Measurements from ENCODE around the gene OR8B4. TPM values are rescaled to one million over a fixed set of nuclear protein-coding genes. Genes with fewer than 3 reads are reported as not detected.

Gene OR8B4
- total RNA-seq, 4 donors from 2014 or later, result not detected

DNA sequence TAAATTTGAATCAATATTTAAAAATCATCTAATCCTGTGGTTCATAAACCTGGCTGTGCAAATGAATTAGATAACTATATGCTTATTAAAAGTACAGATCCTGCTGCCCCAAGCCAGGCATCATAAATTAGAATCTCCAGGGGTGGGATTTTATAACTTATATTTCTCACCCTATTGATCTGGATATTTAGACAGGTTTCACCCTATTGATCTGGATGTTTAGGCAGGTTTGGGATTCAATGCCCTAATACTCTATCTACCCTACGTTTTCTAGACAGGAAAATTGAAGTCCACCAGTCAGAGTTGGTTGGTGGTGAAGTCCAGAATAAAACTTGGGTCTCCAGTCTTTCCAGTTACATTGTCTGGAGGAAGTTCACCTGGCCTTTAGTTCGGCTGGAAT, 18.2 kb upstream of the OR8B4 start:
- no peak for DNase-seq

DNA sequence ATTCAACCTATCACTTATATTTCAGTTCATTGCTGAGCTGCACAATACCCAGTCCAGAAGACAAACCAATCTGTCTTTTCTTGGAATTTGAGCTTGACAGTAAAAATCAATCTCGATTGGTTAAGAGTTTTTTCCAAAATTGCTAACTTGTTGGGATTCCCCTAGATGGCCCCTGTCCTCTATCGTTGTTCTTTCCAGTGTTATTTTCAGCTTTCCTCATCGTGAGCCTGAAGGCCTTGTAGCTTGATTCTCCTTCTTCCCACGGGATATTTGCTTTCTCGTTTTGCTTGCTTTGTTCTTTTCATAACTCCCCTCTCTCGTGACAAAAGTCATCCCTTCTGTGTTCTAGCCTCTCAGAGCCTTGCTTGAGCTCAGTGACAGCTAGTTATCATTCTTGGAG, 17.8 kb upstream of the OR8B4 start:
- Histone ChIP-seq H3K4me1 (no peaks in the 10 kb centered on the region), H3K4me3 (no peak overlapping the region), H3K36me3 (no peaks in the 10 kb centered on the region), H3K27me3 (no peaks in the 10 kb centered on the region), H3K9me3 (no peaks in the 10 kb centered on the region), H3K27ac (no peak overlapping the region)
- intact Hi-C loops (cut with DNase I; ENCODE audit: low total_unique reads), result no loop called here
- TF ChIP-seq POLR2A (IDR thresholded peaks at IDR 0.05) (no peak), EP300 (IDR thresholded peaks at IDR 0.05; ENCODE audit: low read depth) (no peak), POLR2AphosphoS5 (IDR thresholded peaks at IDR 0.05) (no peak)
- TF ChIP-seq, protein P1, sequence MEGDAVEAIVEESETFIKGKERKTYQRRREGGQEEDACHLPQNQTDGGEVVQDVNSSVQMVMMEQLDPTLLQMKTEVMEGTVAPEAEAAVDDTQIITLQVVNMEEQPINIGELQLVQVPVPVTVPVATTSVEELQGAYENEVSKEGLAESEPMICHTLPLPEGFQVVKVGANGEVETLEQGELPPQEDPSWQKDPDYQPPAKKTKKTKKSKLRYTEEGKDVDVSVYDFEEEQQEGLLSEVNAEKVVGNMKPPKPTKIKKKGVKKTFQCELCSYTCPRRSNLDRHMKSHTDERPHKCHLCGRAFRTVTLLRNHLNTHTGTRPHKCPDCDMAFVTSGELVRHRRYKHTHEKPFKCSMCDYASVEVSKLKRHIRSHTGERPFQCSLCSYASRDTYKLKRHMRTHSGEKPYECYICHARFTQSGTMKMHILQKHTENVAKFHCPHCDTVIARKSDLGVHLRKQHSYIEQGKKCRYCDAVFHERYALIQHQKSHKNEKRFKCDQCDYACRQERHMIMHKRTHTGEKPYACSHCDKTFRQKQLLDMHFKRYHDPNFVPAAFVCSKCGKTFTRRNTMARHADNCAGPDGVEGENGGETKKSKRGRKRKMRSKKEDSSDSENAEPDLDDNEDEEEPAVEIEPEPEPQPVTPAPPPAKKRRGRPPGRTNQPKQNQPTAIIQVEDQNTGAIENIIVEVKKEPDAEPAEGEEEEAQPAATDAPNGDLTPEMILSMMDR (IDR thresholded peaks at IDR 0.05), result no peak
- DNase-seq, result no peak
- WGBS, 2 donors (ENCODE audit: low coverage in 1 of 2), result 37 to 45% methylated on average over 5 to 6 of the region's 6 CpGs
- in situ Hi-C loops (cut with MboI; ENCODE audit: low pct_ligation_motif_present in 1 of 4, low pct_unique_long_range_greater_than_20kb in 1 of 4, low sequenced_read_pairs in 3 of 4), result no loop called here

More for the DNA sequence above, 18.2 kb upstream of the OR8B4 start:
- H3K4me1 ChIP-seq, result no peaks in the 10 kb centered on the region
- no peaks in the 10 kb centered on the region for H3K9me3 ChIP-seq
- no peaks in the 10 kb centered on the region for H3K36me3 ChIP-seq
- in situ Hi-C loops (cut with MboI; ENCODE audit: low pct_ligation_motif_present in 1 of 4, low pct_unique_long_range_greater_than_20kb in 1 of 4, low sequenced_read_pairs in 3 of 4), result no loop called here
- intact Hi-C loops (cut with DNase I; ENCODE audit: low total_unique reads), result no loop called here
- no peak overlapping the region for H3K4me3 ChIP-seq
- no peak overlapping the region for H3K27ac ChIP-seq
- H3K27me3 ChIP-seq, result no peaks in the 10 kb centered on the region
- WGBS, 2 donors (ENCODE audit: low coverage in 1 of 2), result 54 to 61% methylated on average over 2 of the region's 2 CpGs
- TF ChIP-seq, protein P1 (IDR thresholded peaks at IDR 0.05), result no peak
- TF ChIP-seq EP300 (IDR thresholded peaks at IDR 0.05; ENCODE audit: low read depth) (no peak), POLR2AphosphoS5 (IDR thresholded peaks at IDR 0.05) (no peak), POLR2A (IDR thresholded peaks at IDR 0.05) (no peak)

DNA sequence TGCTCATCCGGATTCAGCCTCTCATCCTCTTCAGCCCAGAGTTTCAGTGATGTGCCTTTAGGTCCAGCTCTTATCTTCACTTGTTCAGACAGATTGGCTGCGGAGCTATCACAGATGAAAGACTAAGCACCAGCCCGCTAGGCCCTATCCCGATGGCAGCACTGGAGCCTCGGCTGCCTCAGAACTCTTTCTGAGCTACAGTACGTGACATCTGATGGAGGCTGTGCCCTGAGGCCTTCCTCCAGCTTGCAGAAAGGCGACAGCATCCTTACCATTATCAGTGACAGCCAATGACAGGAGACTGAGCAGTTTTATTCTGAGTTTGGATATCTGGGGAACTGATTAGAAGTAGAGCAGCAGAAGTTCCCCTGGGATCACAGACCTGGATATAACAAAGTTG, 16.8 kb upstream of the OR8B4 start:
- H3K4me1 ChIP-seq, result no peaks in the 10 kb centered on the region
- TF ChIP-seq, protein P1 (IDR thresholded peaks at IDR 0.05), result no peak
- TF ChIP-seq POLR2A (IDR thresholded peaks at IDR 0.05), result no peak
- TF ChIP-seq EP300 (IDR thresholded peaks at IDR 0.05; ENCODE audit: low read depth), result no peak
- no peak for TF ChIP-seq POLR2AphosphoS5 (IDR thresholded peaks at IDR 0.05)
- DNase-seq, result no peak
- H3K27me3 ChIP-seq, result no peaks in the 10 kb centered on the region
- in situ Hi-C loops (cut with MboI; ENCODE audit: low pct_ligation_motif_present in 1 of 4, low pct_unique_long_range_greater_than_20kb in 1 of 4, low sequenced_read_pairs in 3 of 4), result no loop called here
- no peak overlapping the region for H3K27ac ChIP-seq
- H3K36me3 ChIP-seq, result no peaks in the 10 kb centered on the region
- 75 to 81% methylated on average over 7 of the region's 7 CpGs for WGBS, 2 donors (ENCODE audit: low coverage in 1 of 2)
- no peaks in the 10 kb centered on the region for H3K9me3 ChIP-seq
- H3K4me3 ChIP-seq, result no peak overlapping the region
- intact Hi-C loops (cut with DNase I; ENCODE audit: low total_unique reads), result no loop called here

DNA sequence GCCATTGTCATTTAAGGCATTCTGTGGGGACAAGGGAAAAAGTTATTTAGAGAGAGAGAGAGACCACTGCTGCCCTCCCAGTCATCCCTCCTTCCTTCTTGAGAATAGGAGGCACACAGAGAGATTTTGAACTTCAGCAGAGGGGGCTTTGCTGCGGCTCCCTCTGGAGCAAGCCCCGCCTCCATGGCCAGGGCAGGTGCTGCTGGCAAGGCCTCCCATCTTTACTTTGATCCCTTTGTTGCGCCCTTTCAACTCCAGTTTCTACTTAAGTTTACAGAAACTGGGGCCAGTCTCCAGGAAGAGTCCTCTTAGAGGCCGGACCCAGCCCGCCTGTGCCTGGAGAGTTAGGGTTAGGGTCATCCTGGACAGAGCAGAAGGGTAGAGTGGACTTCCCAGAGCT, 16.4 kb upstream of the OR8B4 start:
- Histone ChIP-seq H3K27ac (no peak overlapping the region), H3K9me3 (no peaks in the 10 kb centered on the region), H3K27me3 (no peaks in the 10 kb centered on the region), H3K36me3 (no peaks in the 10 kb centered on the region), H3K4me1 (no peaks in the 10 kb centered on the region), H3K4me3 (no peak overlapping the region)
- TF ChIP-seq EP300 (IDR thresholded peaks at IDR 0.05; ENCODE audit: low read depth) (no peak), POLR2A (IDR thresholded peaks at IDR 0.05) (no peak), POLR2AphosphoS5 (IDR thresholded peaks at IDR 0.05) (no peak)
- TF ChIP-seq, protein P1 (IDR thresholded peaks at IDR 0.05), result no peak
- in situ Hi-C loops (cut with MboI; ENCODE audit: low pct_ligation_motif_present in 1 of 4, low pct_unique_long_range_greater_than_20kb in 1 of 4, low sequenced_read_pairs in 3 of 4), result no loop called here
- DNase-seq, result no peak
- 85 to 92% methylated on average over 3 to 5 of the region's 5 CpGs for WGBS, 2 donors (ENCODE audit: low coverage in 1 of 2)
- intact Hi-C loops (cut with DNase I; ENCODE audit: low total_unique reads), result no loop called here

All from transverse colon (tissue), 4 donors.